AG09319 (cell line): ENCODE results near the gene GRM3.

Source experiments
- DNase-seq: peaks from one replicate; pipeline ENCODE4 v3.0.0-alpha.2; 2010; ENCODE audit warnings: low read depth; ENCODE audit errors: extremely low read depth
- TF ChIP-seq, protein P1 (sequence below): IDR thresholded peaks from 2 replicates; pipeline ENCODE4 v1.5.1; 2011; ENCODE audit warnings: low read depth, mild to moderate bottlenecking, inconsistent platforms, low read length, moderate library complexity

Gene GRM3

DNA sequence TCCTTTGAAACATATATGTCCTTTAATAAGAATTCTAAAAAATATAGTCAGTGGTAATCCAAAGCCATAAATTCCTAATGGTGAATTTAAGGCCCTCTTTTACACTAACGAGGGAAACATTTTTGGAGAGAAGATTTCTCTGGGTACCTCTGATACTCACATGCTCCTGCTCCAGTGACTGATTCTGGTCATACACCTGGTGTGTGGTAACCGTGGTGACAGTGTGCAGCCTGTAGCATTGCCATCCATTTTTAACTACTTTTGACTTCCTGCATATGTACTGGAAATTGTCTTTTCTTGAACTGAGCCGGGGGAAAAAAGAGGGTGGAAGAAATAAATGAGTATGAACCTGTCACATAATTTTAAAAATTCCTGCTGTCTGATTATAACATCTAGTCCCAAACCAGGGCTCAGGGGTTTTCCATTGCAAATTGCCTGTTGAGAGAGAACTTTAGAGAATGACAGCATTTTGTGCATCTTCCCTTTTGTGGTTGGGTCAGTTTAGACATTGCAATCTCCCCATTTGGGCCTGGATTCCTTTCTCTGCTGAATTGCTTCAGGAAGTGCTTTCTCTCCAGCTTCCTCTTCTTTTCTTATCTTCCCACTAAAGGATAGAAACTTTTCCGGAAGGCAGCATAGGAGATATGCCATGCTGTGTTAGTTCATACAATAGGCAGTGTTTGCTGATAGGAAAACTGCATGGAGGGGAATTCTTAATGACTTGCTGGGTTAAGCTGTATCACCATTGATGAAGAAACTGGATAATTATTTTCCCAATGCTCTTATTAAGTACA is 125.5 kb downstream of the GRM3 start:
- TF ChIP-seq, protein P1, sequence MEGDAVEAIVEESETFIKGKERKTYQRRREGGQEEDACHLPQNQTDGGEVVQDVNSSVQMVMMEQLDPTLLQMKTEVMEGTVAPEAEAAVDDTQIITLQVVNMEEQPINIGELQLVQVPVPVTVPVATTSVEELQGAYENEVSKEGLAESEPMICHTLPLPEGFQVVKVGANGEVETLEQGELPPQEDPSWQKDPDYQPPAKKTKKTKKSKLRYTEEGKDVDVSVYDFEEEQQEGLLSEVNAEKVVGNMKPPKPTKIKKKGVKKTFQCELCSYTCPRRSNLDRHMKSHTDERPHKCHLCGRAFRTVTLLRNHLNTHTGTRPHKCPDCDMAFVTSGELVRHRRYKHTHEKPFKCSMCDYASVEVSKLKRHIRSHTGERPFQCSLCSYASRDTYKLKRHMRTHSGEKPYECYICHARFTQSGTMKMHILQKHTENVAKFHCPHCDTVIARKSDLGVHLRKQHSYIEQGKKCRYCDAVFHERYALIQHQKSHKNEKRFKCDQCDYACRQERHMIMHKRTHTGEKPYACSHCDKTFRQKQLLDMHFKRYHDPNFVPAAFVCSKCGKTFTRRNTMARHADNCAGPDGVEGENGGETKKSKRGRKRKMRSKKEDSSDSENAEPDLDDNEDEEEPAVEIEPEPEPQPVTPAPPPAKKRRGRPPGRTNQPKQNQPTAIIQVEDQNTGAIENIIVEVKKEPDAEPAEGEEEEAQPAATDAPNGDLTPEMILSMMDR, result no peak
- DNase-seq, result no peak

DNA sequence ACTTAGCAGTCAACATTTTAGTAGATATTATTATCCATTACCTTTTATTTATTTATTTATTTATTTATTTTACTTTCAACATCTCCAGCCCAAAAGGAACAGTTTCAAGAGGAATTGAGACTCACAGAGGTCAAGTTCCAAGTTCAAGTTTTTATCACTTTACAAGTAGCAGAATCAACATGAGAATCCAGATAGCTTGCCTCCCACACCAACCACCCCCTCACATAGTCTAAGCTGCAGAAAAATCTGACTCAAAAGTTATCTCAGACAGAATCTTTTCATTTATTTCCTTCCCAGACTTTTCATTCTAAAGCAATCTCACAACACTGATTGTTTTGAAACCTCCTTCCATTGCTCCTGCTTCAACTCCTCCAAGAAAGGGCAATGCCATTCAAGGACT is 129.6 kb downstream of the GRM3 start:
- no peak for DNase-seq
- TF ChIP-seq, protein P1, result no peak

DNA sequence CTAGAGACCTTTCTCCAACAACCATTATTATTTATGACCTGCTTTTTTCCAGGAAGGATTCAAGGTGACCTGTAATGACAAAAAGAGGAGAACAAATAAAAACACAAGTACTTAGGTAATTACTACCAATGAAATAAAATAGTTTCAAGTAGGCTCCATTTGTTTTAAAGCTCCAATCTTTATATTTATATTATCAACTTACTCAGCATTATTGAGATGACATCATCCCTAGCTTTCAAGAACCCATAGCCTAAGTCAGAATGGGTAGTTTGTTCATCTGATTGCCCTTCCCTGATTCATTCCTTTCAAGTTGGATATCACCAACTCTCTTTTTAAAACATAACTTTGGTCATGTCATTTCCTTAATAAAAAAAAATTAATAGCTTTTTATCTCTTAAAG is 131.5 kb downstream of the GRM3 start:
- DNase-seq, result no peak
- TF ChIP-seq, protein P1, result no peak

DNA sequence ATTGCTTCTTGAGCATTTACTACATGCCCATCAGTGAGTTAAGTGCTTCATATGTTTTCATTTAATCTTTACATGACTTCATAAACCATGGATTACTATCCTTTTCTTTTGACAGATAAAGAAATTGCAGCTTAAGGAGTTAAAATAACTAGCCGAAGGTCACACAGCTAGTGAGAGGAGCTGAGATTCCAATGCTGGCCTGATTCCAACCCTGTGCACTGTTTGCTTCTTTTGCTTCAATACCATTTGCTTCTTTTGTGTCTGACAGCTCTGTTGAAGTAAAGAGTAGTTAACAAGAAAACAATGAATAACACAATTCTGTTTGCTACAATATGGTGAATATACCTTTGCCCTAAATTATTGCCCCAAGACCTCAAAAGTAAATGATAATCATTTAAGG is 132.4 kb downstream of the GRM3 start:
- TF ChIP-seq, protein P1, result no peak
- no peak for DNase-seq

DNA sequence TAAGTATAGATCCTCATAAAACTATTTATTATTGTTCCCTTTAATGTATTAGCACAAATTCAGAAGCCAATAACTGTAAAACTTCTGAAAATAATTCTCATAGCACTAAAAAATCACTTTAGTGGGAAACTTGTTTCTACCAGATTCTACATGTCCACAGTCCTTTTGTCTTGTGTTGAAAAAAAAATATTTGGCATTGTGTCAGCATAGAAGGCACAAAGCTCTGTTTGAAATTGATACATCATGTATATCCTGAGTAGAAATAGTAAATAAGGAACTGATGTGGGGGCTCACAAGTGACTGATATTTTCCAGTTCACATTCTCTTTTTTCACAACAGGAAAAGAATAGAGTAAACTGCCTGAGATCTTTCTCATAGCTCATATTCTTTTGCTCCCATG is 134.6 kb downstream of the GRM3 start:
- TF ChIP-seq, protein P1, result no peak
- no peak for DNase-seq

DNA sequence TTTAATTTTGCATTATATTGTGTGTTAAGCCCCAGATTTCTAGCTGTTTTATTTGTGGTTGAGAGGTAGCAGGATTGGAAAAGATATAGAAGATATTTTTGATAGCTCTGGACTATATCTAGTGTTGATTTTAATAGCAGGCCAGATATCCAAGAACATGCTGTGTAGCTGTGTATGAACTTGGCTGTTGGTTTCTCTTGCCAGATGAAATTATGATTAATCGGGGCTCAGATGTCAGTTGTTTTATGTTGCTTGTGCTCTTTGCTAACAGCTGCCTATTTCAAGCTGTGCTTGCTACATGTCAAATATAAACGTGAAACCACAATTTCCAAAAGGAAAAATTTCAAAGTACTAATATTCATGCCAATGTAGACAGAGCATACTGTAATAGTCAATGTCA is 141.1 kb downstream of the GRM3 start:
- TF ChIP-seq, protein P1, result no peak
- no peak for DNase-seq

DNA sequence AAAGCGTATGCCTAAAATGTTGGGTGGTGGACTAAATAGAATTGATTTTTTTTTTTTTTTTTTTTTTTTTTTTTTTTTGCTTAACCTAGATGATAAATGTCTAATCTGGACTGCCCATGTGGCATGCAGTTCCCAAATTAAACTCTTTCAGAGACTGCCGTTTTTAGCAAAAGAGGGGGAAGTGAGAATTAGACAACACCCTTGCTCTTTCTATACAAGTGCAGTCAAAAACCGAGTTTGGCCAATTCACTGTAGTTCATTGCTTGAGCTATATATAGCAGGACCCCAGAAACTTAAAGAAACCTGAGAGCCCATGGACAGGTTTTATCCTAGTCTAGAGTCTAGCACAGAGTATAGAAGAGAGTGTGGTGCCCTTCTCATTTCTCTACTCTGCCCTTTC is 141.9 kb downstream of the GRM3 start:
- TF ChIP-seq, protein P1, result no peak
- DNase-seq, result no peak
